Cardiac muscle cell (in vitro differentiated cells and primary cell): ENCODE measurements around the gene BEST3. TPM values are rescaled to one million over a fixed set of nuclear protein-coding genes. Genes with fewer than 3 reads are reported as not detected.

Source experiments
- DNase-seq, 2 donors: peaks; one replicate each; pipeline versions ENCODE4 v3.0.0 to v3.0.0-alpha.2; 2010 to 2017; ENCODE audit warnings: low read depth in 1 of 2, low spot score in 1 of 2
- H3K27ac ChIP-seq: fragments of 200-600 bp; sonication (generic); 2 replicates; pipeline ENCODE4 v1.5.1; 2016
- H3K27me3 ChIP-seq: fragments of 200-600 bp; sonication (generic); 2 replicates; pipeline ENCODE4 v1.6.0; 2016; ENCODE audit warnings: control low read depth
- H3K36me3 ChIP-seq: fragments of 200-600 bp; sonication (generic); 2 replicates; pipeline ENCODE4 v1.5.1; 2016; ENCODE audit warnings: control low read depth
- H3K4me1 ChIP-seq: fragments of 200-600 bp; sonication (generic); 2 replicates; pipeline ENCODE4 v1.8.1; 2017; ENCODE audit warnings: low read depth, mild to moderate bottlenecking, mixed run types
- H3K4me3 ChIP-seq: fragments of 200-600 bp; sonication (generic); 2 replicates; pipeline ENCODE4 v1.5.1; 2016; ENCODE audit warnings: mild to moderate bottlenecking
- H3K9me3 ChIP-seq: fragments of 200-600 bp; sonication (generic); 2 replicates; pipeline ENCODE4 v1.5.1; 2017; ENCODE audit warnings: low read depth, mild to moderate bottlenecking, control low read depth
- polyA plus RNA-seq: library from polyadenylated mRNA; unstranded; fragments of >200 nt; fragmentation: Nextera tagmentation; extraction: Ambion mirVana; gene quantifications from 2 replicates; pipeline ENCODE4 v1.2.1, GENCODE V29; 2016
- total RNA-seq: library from RNA; depleted of rRNA; stranded (reverse); fragments of >200 nt; gene quantifications from 2 replicates; pipeline ENCODE4 v1.2.3, GENCODE V29; 2016
- TF ChIP-seq, protein P1 (sequence below): IDR thresholded peaks from 2 replicates; pipeline ENCODE4 v1.5.1; 2012; ENCODE audit warnings: low read depth, mild to moderate bottlenecking, low read length

Gene BEST3
- total and polyA plus RNA-seq, 2 experiments from 2014 or later, result not detected

DNA sequence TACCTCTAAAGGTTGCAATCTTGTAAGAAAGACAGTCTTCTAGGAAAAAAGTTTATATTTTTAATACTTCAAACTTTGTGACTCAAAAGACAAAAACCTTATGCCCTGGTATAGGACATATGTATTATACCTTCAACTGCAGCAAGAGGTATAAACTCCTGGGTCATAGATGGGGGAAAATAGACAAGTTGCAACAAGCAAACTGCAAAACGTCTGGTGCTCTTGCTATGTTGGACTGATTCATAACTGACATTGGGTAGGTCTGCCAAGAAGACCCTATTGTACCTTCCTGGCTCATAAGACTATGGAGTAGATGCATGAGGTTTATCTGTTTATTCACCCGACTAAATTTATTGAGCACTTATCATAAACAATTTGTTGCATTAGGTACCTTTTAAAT lies 40.9 kb downstream of the BEST3 start:
- H3K36me3 ChIP-seq, result no peaks in the 10 kb centered on the region
- peaks cover 24% of the 10 kb centered on the region for H3K4me1 ChIP-seq
- H3K9me3 ChIP-seq, result no peaks in the 10 kb centered on the region
- TF ChIP-seq, protein P1, sequence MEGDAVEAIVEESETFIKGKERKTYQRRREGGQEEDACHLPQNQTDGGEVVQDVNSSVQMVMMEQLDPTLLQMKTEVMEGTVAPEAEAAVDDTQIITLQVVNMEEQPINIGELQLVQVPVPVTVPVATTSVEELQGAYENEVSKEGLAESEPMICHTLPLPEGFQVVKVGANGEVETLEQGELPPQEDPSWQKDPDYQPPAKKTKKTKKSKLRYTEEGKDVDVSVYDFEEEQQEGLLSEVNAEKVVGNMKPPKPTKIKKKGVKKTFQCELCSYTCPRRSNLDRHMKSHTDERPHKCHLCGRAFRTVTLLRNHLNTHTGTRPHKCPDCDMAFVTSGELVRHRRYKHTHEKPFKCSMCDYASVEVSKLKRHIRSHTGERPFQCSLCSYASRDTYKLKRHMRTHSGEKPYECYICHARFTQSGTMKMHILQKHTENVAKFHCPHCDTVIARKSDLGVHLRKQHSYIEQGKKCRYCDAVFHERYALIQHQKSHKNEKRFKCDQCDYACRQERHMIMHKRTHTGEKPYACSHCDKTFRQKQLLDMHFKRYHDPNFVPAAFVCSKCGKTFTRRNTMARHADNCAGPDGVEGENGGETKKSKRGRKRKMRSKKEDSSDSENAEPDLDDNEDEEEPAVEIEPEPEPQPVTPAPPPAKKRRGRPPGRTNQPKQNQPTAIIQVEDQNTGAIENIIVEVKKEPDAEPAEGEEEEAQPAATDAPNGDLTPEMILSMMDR, result no peak
- no peaks in the 10 kb centered on the region for H3K27me3 ChIP-seq
- no peak for DNase-seq
- H3K4me3 ChIP-seq, result no peak overlapping the region
- H3K27ac ChIP-seq, result no peak overlapping the region

DNA sequence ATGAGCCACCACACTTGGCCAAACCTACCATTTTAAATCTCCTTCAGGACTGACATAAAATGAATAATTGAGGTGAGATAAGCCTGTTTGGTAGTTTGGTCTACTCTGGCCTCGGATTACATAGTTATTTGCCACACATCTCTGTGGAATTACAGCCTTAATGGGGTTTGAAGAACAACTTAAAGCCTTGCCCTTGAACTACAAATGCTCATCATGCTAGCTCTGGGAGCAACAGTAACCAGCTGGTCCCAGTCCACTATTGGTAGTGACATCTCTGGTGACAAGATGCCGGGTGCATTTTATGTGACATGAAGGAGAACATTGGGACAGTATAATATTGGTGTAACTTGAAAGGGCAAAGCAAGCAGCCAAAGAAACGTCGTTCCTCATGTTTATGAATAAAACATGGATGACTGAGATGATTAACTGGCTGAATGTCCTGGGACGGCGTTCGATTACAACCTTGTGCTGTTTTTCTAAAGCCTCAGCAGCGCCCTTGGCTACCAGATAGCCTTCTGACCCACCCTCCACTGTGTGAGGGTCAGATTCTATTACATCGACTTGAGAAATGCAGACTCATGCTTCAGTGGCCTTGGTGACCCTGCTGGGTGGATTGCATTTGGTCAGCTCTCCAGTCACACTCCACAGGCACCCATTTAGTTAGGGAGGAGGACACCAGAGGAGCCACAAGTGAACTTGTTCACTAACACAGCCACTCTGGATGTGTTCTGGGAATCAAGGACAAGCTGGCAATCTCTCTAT lies 41.5 kb downstream of the BEST3 start:
- no peak overlapping the region for H3K4me3 ChIP-seq
- H3K27ac ChIP-seq, result no peak overlapping the region
- peak in 1 of 2 donors; percentile 18 for DNase-seq

DNA sequence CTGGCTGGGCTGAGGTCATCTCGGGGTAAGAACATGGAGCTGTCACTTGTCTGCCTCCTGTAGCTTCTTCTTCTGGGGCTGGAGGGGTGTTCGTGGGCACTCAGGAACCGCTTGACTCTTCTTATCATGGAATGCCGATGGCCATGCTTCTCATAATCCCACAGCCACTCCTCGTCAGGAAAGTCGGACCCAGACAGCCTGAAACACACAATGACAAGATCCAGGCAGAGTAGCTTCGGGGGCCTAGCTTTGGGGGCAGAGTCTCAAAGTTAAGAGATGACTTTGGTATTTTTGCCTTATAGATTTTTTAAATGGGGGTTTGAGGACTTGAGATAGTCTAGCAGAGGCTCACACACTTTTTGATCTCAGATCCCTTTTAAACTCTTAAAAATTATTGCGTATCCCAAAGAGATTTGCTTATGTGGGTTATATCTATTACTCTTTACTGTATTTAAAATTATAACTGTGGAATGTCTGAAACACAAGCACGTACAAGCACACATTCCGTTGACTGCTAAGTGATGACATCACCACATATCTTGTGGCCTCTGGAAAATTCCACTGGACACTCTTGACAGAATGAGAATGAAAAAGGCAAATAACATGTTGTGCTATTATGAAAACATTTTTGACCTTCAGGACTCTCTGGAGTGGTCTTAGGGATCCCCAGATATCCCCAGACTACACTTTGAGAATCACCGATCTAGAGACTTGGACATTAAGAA lies 43.3 kb downstream of the BEST3 start:
- peak overlapping the region; percentile 75 for H3K27ac ChIP-seq
- no peak overlapping the region for H3K4me3 ChIP-seq
- H3K9me3 ChIP-seq, result no peaks in the 10 kb centered on the region
- peaks cover 16% of the 10 kb centered on the region for H3K4me1 ChIP-seq
- TF ChIP-seq, protein P1, result no peak
- H3K27me3 ChIP-seq, result no peaks in the 10 kb centered on the region
- no peaks in the 10 kb centered on the region for H3K36me3 ChIP-seq
- peak; percentile 47 to 92 for DNase-seq

More for the DNA sequence above, 41.5 kb downstream of the BEST3 start:
- Histone ChIP-seq H3K4me1 (peaks cover 24% of the 10 kb centered on the region), H3K27me3 (no peaks in the 10 kb centered on the region), H3K9me3 (no peaks in the 10 kb centered on the region), H3K36me3 (no peaks in the 10 kb centered on the region)
- TF ChIP-seq, protein P1, result no peak

DNA sequence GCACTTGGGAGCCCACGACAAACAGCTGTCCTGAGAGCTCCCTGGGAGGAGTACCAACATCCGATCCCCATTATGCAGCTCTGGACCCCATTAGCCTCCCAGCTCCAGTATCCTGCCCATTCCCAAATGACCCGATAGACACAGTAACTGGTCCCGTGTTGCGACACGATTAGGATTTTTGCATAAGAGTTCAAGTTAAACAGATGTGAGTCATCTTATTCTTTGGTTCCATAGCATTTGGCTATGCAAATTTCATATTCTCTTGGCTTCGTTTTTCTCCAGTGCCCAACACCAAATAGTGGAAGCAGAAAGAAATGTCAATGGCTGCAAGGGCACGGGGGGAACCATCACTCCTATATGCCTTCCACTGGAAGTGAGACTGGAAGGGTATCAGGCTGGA lies 45.4 kb downstream of the BEST3 start:
- no peaks in the 10 kb centered on the region for H3K36me3 ChIP-seq
- no peak overlapping the region for H3K27ac ChIP-seq
- H3K9me3 ChIP-seq, result no peaks in the 10 kb centered on the region
- no peaks in the 10 kb centered on the region for H3K27me3 ChIP-seq
- no peak overlapping the region for H3K4me3 ChIP-seq
- TF ChIP-seq, protein P1, result no peak
- H3K4me1 ChIP-seq, result peaks cover 5% of the 10 kb centered on the region
- DNase-seq, result peak in 1 of 2 donors; percentile 67

DNA sequence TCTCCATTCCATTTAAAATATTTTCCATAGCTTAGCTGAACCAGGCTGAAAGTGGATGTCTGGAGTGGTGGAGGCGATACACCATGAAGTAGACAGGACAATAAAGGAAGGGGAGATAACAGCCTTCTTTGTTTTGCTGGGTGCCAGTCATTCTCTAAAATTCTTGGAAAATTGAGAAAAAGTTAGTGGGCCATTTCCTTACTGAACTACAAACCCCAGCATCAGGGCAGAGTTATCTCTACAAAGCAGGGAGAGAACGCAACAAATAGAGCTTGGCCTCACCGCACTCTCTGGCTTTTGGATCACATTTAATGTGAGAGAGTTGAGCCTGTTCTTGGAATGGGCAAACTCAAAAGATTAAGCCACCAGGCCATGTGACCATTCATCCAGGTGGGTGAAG lies 47.2 kb downstream of the BEST3 start:
- Histone ChIP-seq H3K4me3 (no peak overlapping the region), H3K36me3 (no peaks in the 10 kb centered on the region), H3K9me3 (no peaks in the 10 kb centered on the region), H3K27me3 (no peaks in the 10 kb centered on the region), H3K4me1 (peaks cover 10% of the 10 kb centered on the region), H3K27ac (no peak overlapping the region)
- TF ChIP-seq, protein P1, result no peak
- no peak for DNase-seq
